Measurements from ENCODE around the gene TXK. TPM values are rescaled to one million over a fixed set of nuclear protein-coding genes. Genes with fewer than 3 reads are reported as not detected.

The TXK gene
- total and polyA plus RNA-seq, 2 experiments from 2014 or later = 0.76 to 1.5 TPM

GRCh38 chr4:48031802-48032525 is 102.1 kb downstream of the TXK start:
- Histone ChIP-seq H3K36me3 (replicated peaks; ENCODE audit: insufficient read depth, low read depth) (no peaks in the 10 kb centered on the region), H3K79me2 (no peaks in the 10 kb centered on the region), H3K4me3 (no peak overlapping the region), H3K9me2 (replicated peaks; ENCODE audit: insufficient read depth) (no peaks in the 10 kb centered on the region), H2AFZ (no peak overlapping the region), H3K27me3 (no peaks in the 10 kb centered on the region), H4K20me1 (ENCODE audit: insufficient read depth, poor library complexity, severe bottlenecking) (no peaks in the 10 kb centered on the region), H3K27ac (peak overlapping the region; percentile 69), H3K4me2 (peak overlapping the region; percentile 31), H3K4me1 (ENCODE audit: insufficient read depth) (peaks cover 20% of the 10 kb centered on the region), H3K9me3 (ENCODE audit: low read depth) (no peaks in the 10 kb centered on the region)
- WGBS (ENCODE audit: low lambda C conversion rate, missing lambda C conversion rate) = 68% methylated on average over 12 of the region's 12 CpGs
- DNase-seq (ENCODE audit: low spot score) = peak; percentile 52
- no peak for TF ChIP-seq EZH2 (IDR thresholded peaks at IDR 0.05; ENCODE audit: borderline replicate concordance)
- TF ChIP-seq EZH2phosphoT487 (IDR thresholded peaks at IDR 0.05; ENCODE audit: low read depth, severe bottlenecking, unreplicated experiment) = no peak
- TF ChIP-seq, protein P1, sequence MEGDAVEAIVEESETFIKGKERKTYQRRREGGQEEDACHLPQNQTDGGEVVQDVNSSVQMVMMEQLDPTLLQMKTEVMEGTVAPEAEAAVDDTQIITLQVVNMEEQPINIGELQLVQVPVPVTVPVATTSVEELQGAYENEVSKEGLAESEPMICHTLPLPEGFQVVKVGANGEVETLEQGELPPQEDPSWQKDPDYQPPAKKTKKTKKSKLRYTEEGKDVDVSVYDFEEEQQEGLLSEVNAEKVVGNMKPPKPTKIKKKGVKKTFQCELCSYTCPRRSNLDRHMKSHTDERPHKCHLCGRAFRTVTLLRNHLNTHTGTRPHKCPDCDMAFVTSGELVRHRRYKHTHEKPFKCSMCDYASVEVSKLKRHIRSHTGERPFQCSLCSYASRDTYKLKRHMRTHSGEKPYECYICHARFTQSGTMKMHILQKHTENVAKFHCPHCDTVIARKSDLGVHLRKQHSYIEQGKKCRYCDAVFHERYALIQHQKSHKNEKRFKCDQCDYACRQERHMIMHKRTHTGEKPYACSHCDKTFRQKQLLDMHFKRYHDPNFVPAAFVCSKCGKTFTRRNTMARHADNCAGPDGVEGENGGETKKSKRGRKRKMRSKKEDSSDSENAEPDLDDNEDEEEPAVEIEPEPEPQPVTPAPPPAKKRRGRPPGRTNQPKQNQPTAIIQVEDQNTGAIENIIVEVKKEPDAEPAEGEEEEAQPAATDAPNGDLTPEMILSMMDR (IDR thresholded peaks at IDR 0.05; ENCODE audit: poor library complexity) = no peak

DNA sequence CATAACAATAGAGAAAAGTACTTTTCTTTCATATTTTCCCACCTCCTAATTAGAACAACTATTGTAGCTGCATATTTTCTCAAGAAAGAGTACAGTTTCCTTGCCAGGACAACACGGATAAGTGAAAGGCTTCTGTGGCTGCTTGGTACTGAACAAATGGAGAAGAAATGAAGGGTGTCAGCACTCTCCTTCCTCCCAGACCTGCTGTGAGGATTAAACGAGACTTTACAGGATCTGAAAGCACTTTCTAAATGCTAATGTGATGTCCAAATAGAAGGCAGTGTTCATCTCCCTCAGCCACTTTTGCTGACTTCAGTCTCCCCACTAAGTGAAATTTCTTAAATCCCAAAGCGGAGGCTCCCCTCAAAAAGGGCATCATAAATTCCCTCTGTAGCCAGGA is 103.6 kb downstream of the TXK start:
- H3K9me2 ChIP-seq (replicated peaks; ENCODE audit: insufficient read depth) = no peaks in the 10 kb centered on the region
- 72% methylated on average over 3 of the region's 3 CpGs for WGBS (ENCODE audit: low lambda C conversion rate, missing lambda C conversion rate)
- no peak for DNase-seq (ENCODE audit: low spot score)
- no peak overlapping the region for H3K27ac ChIP-seq
- TF ChIP-seq EZH2 (IDR thresholded peaks at IDR 0.05; ENCODE audit: borderline replicate concordance) = no peak
- TF ChIP-seq EZH2phosphoT487 (IDR thresholded peaks at IDR 0.05; ENCODE audit: low read depth, severe bottlenecking, unreplicated experiment) = no peak
- TF ChIP-seq, protein P1 (IDR thresholded peaks at IDR 0.05; ENCODE audit: poor library complexity) = no peak
- no peaks in the 10 kb centered on the region for H4K20me1 ChIP-seq (ENCODE audit: insufficient read depth, poor library complexity, severe bottlenecking)
- H3K4me1 ChIP-seq (ENCODE audit: insufficient read depth) = peaks cover 20% of the 10 kb centered on the region
- H3K27me3 ChIP-seq = no peaks in the 10 kb centered on the region
- H3K36me3 ChIP-seq (replicated peaks; ENCODE audit: insufficient read depth, low read depth) = no peaks in the 10 kb centered on the region
- H3K4me2 ChIP-seq = no peak overlapping the region
- no peaks in the 10 kb centered on the region for H3K79me2 ChIP-seq
- H3K4me3 ChIP-seq = no peak overlapping the region
- no peak overlapping the region for H2AFZ ChIP-seq
- no peaks in the 10 kb centered on the region for H3K9me3 ChIP-seq (ENCODE audit: low read depth)

- TF ChIP-seq EZH2phosphoT487 (IDR thresholded peaks at IDR 0.05; ENCODE audit: low read depth, severe bottlenecking, unreplicated experiment) (no peak), EZH2 (IDR thresholded peaks at IDR 0.05; ENCODE audit: borderline replicate concordance) (no peak)
- TF ChIP-seq, protein P1 (IDR thresholded peaks at IDR 0.05; ENCODE audit: poor library complexity) = no peak
- Histone ChIP-seq H3K36me3 (replicated peaks; ENCODE audit: insufficient read depth, low read depth) (no peaks in the 10 kb centered on the region), H3K4me2 (no peak overlapping the region), H3K27ac (no peak overlapping the region), H3K9me2 (replicated peaks; ENCODE audit: insufficient read depth) (no peaks in the 10 kb centered on the region), H4K20me1 (ENCODE audit: insufficient read depth, poor library complexity, severe bottlenecking) (no peaks in the 10 kb centered on the region), H3K79me2 (no peaks in the 10 kb centered on the region), H3K27me3 (no peaks in the 10 kb centered on the region), H3K4me1 (ENCODE audit: insufficient read depth) (peaks cover 20% of the 10 kb centered on the region), H3K9me3 (ENCODE audit: low read depth) (no peaks in the 10 kb centered on the region), H2AFZ (no peak overlapping the region), H3K4me3 (no peak overlapping the region)
- WGBS (ENCODE audit: low lambda C conversion rate, missing lambda C conversion rate) = 30% methylated on average over 2 of the region's 2 CpGs
- DNase-seq (ENCODE audit: low spot score) = no peak
Measured at GRCh38 chr4:48028696-48029095, 105.4 kb downstream of the TXK start.

Measured in hepatocyte (in vitro differentiated cells).